Endothelial cell (in vitro differentiated cells): Measurements from ENCODE around the gene ABCA10. TPM values are rescaled to one million over a fixed set of nuclear protein-coding genes. Genes with fewer than 3 reads are reported as not detected.

ENCODE experiments used
- DNase-seq: peaks from one replicate; pipeline ENCODE4 v3.0.0; 2021; ENCODE audit warnings: low spot score
- H3K27ac Mint-ChIP-seq: one replicate; pipeline ENCODE4 v1.8.0; 2021; ENCODE audit warnings: mixed read lengths, inconsistent platforms; ENCODE audit not compliant: unreplicated experiment
- H3K27me3 Mint-ChIP-seq: one replicate; pipeline ENCODE4 v1.8.0; 2021; ENCODE audit warnings: mild to moderate bottlenecking, moderate library complexity, mixed read lengths, inconsistent platforms; ENCODE audit not compliant: unreplicated experiment
- H3K36me3 Mint-ChIP-seq: one replicate; pipeline ENCODE4 v1.8.0; 2021; ENCODE audit warnings: mild to moderate bottlenecking, low read depth, mixed read lengths, inconsistent platforms; ENCODE audit not compliant: unreplicated experiment
- H3K4me1 Mint-ChIP-seq: one replicate; pipeline ENCODE4 v1.8.0; 2021; ENCODE audit warnings: mild to moderate bottlenecking, mixed read lengths, inconsistent platforms; ENCODE audit not compliant: unreplicated experiment
- H3K4me3 Mint-ChIP-seq: one replicate; pipeline ENCODE4 v1.8.0; 2021; ENCODE audit warnings: mild to moderate bottlenecking, mixed read lengths, inconsistent platforms; ENCODE audit not compliant: unreplicated experiment
- H3K9me3 Mint-ChIP-seq: one replicate; pipeline ENCODE4 v1.8.0; 2021; ENCODE audit warnings: mixed read lengths, inconsistent platforms; ENCODE audit not compliant: unreplicated experiment
- CTCF ChIP-seq: fragments of 200-600 bp; sonication (generic); IDR thresholded peaks from one replicate; pipeline ENCODE4 v1.5.0; 2021; ENCODE audit warnings: antibody characterized with exemption; ENCODE audit not compliant: unreplicated experiment
- total RNA-seq: library from RNA; stranded (reverse); fragmentation: NEBNext Ultra II Directional; extraction: Animal tissue kit (Norgen Biotek cat#: 25700); gene quantifications from one replicate; pipeline ENCODE4 v1.2.1, GENCODE V29; 2021; ENCODE audit not compliant: unreplicated experiment

The ABCA10 gene
- total RNA-seq, 1 donor from 2014 or later = 0.90 TPM

- no peaks in the 10 kb centered on the region for H3K36me3 Mint-ChIP-seq
- H3K4me3 Mint-ChIP-seq = no peak overlapping the region
- H3K9me3 Mint-ChIP-seq = no peaks in the 10 kb centered on the region
- no peaks in the 10 kb centered on the region for H3K27me3 Mint-ChIP-seq
- peaks cover 5% of the 10 kb centered on the region for H3K4me1 Mint-ChIP-seq
- no peak overlapping the region for H3K27ac Mint-ChIP-seq
- no peak for DNase-seq
- TF ChIP-seq CTCF = no peak
Observed at GRCh38 chr17:69166957-69167356, 61.7 kb downstream of the ABCA10 start.

GRCh38 chr17:69164206-69164605, 64.4 kb downstream of the ABCA10 start:
- Mint-ChIP-seq H3K4me1 (no peaks in the 10 kb centered on the region), H3K9me3 (no peaks in the 10 kb centered on the region), H3K4me3 (no peak overlapping the region), H3K27me3 (no peaks in the 10 kb centered on the region), H3K36me3 (no peaks in the 10 kb centered on the region), H3K27ac (no peak overlapping the region)
- TF ChIP-seq CTCF = no peak
- no peak for DNase-seq

GRCh38 chr17:69159418-69159817, 69.2 kb downstream of the ABCA10 start:
- Mint-ChIP-seq H3K36me3 (no peaks in the 10 kb centered on the region), H3K4me1 (no peaks in the 10 kb centered on the region), H3K4me3 (no peak overlapping the region), H3K27me3 (no peaks in the 10 kb centered on the region), H3K27ac (no peak overlapping the region), H3K9me3 (no peaks in the 10 kb centered on the region)
- no peak for TF ChIP-seq CTCF
- DNase-seq = no peak

GRCh38 chr17:69154267-69154666, 74.4 kb downstream of the ABCA10 start:
- H3K4me3 Mint-ChIP-seq = no peak overlapping the region
- H3K4me1 Mint-ChIP-seq = peaks cover 4% of the 10 kb centered on the region
- H3K9me3 Mint-ChIP-seq = no peaks in the 10 kb centered on the region
- H3K36me3 Mint-ChIP-seq = no peaks in the 10 kb centered on the region
- H3K27me3 Mint-ChIP-seq = no peaks in the 10 kb centered on the region
- TF ChIP-seq CTCF = no peak
- H3K27ac Mint-ChIP-seq = no peak overlapping the region
- DNase-seq = no peak

- TF ChIP-seq CTCF = no peak
- Mint-ChIP-seq H3K4me3 (no peak overlapping the region), H3K36me3 (no peaks in the 10 kb centered on the region), H3K27me3 (no peaks in the 10 kb centered on the region), H3K9me3 (no peaks in the 10 kb centered on the region), H3K27ac (no peak overlapping the region), H3K4me1 (peaks cover 4% of the 10 kb centered on the region)
- no peak for DNase-seq
Observed at GRCh38 chr17:69150333-69150732, 78.3 kb downstream of the ABCA10 start.
